HG02885 (cell line): ENCODE results near the gene C10orf71.

Source experiments
- ATAC-seq: cut with Tn5 transposase; IDR thresholded peaks from one replicate; pipeline ENCODE4 v1.9.1; 2021; ENCODE audit warnings: mild to moderate bottlenecking; ENCODE audit not compliant: unreplicated experiment, poor library complexity

C10orf71 gene

GRCh38 chr10:49310901-49311554 lies 12.1 kb downstream of the C10orf71 start:
- ATAC-seq = no peak

- no peak for ATAC-seq
Observed at GRCh38 chr10:49311555-49312236, 12.7 kb downstream of the C10orf71 start.

- no peak for ATAC-seq
Observed at GRCh38 chr10:49312246-49312869, 13.4 kb downstream of the C10orf71 start.

GRCh38 chr10:49313501-49314070 lies 14.6 kb downstream of the C10orf71 start:
- ATAC-seq = no peak

- no peak for ATAC-seq
Observed at GRCh38 chr10:49314806-49315205, 15.8 kb downstream of the C10orf71 start.

GRCh38 chr10:49318028-49318427 lies 19.1 kb downstream of the C10orf71 start:
- no peak for ATAC-seq

GRCh38 chr10:49318755-49319154 lies 19.8 kb downstream of the C10orf71 start:
- ATAC-seq = no peak

GRCh38 chr10:49319206-49319605 lies 20.2 kb downstream of the C10orf71 start:
- no peak for ATAC-seq

- no peak for ATAC-seq
Observed at GRCh38 chr10:49320191-49320590, 21.2 kb downstream of the C10orf71 start.

GRCh38 chr10:49321021-49321420 lies 22.1 kb downstream of the C10orf71 start:
- ATAC-seq = no peak

GRCh38 chr10:49322371-49323170 lies 23.6 kb downstream of the C10orf71 start:
- ATAC-seq = no peak

- no peak for ATAC-seq
Observed at GRCh38 chr10:49323171-49323895, 24.4 kb downstream of the C10orf71 start.

GRCh38 chr10:49323896-49324270 lies 24.9 kb downstream of the C10orf71 start:
- ATAC-seq = no peak

- no peak for ATAC-seq
Observed at GRCh38 chr10:49324711-49325110, 25.7 kb downstream of the C10orf71 start.

GRCh38 chr10:49325131-49325915 lies 26.4 kb downstream of the C10orf71 start:
- ATAC-seq = no peak

- no peak for ATAC-seq
Observed at GRCh38 chr10:49325916-49326783, 27.2 kb downstream of the C10orf71 start.

GRCh38 chr10:49327036-49327813 lies 28.3 kb downstream of the C10orf71 start:
- ATAC-seq = no peak
